B cell (primary cell): ENCODE data around the gene SIGLEC7. TPM values are rescaled to one million over a fixed set of nuclear protein-coding genes. Genes with fewer than 3 reads are reported as not detected.

Experiments
- ATAC-seq: fragments of 200-7000 bp; cut with Tn5 transposase; one replicate; pipeline ENCODE4 v1.10.0; 2021; ENCODE audit warnings: low read depth, mild to moderate bottlenecking, moderate number of reproducible peaks, moderate library complexity
- CTCF ChIA-PET: fragments of 350-600 bp; sonication (Branson Sonifier 250); formaldehyde crosslinking; loops from one replicate; lab custom pipeline; 2021; ENCODE audit warnings: antibody characterized with exemption, inconsistent platforms; lab: Charles Lee
- POLR2A ChIA-PET: fragments of 350-600 bp; sonication (Branson Sonifier 250); formaldehyde crosslinking; loops from one replicate; lab custom pipeline; 2021; ENCODE audit warnings: antibody characterized with exemption; lab: Charles Lee
- DNase-seq: peaks from one replicate; pipeline ENCODE4 v3.0.0; 2013
- H2AFZ ChIP-seq: 2 replicates; pipeline ENCODE4 v1.6.1; 2012; ENCODE audit warnings: mild to moderate bottlenecking, low read depth, low read length; ENCODE audit not compliant: insufficient read depth, poor library complexity, severe bottlenecking
- H3K27ac ChIP-seq, 2 donors: 1 replicate in 1 of 2; 2 replicates in 1 of 2; pipeline ENCODE4 v1.5.1; 2012 to 2013; ENCODE audit warnings: low read length in 2 of 2, mild to moderate bottlenecking in 2 of 2, moderate library complexity in 1 of 2
- H3K27me3 ChIP-seq, 4 experiments: fragments of 200-600 bp in 1 of 4; sonication (generic) in 1 of 4; replicated peaks in 1 of 4; 1 replicate in 2 of 4; 2 replicates in 2 of 4; pipeline versions ENCODE4 v1.6.1 to v1.7.0; 2013 to 2016; ENCODE audit warnings: low read length in 3 of 4, mild to moderate bottlenecking in 2 of 4, mixed read lengths in 1 of 4, moderate library complexity in 1 of 4; ENCODE audit not compliant: insufficient read depth in 4 of 4, control insufficient read depth in 3 of 4; ENCODE audit errors: control extremely low read depth in 1 of 4
- H3K36me3 ChIP-seq, 2 experiments: replicated peaks in 1 of 2; 1 replicate in 1 of 2; 2 replicates in 1 of 2; pipeline versions ENCODE4 v1.6.1 to v1.7.1; 2013; ENCODE audit warnings: low read length in 1 of 2; ENCODE audit not compliant: insufficient read depth in 2 of 2, control insufficient read depth in 1 of 2; ENCODE audit errors: control extremely low read depth in 1 of 2, extremely low read depth in 1 of 2
- H3K4me1 ChIP-seq, 2 donors: fragments of 200-600 bp in 1 of 2; sonication (generic) in 1 of 2; 1 replicate in 1 of 2; 2 replicates in 1 of 2; pipeline versions ENCODE4 v1.5.1 to v1.6.1; 2013 to 2017; ENCODE audit warnings: low read length in 2 of 2; ENCODE audit not compliant: control insufficient read depth in 2 of 2, insufficient read depth in 2 of 2
- H3K4me2 ChIP-seq: replicated peaks from 2 replicates; pipeline ENCODE3; 2012; ENCODE audit warnings: mild to moderate bottlenecking, low read depth, low read length; ENCODE audit not compliant: poor library complexity, severe bottlenecking
- H3K4me3 ChIP-seq, 5 experiments: fragments of 200-600 bp in 1 of 5; sonication (generic) in 1 of 5; 1 replicate in 3 of 5; 2 replicates in 2 of 5; pipeline versions ENCODE4 v1.5.1 to v1.7.0; 2011 to 2016; ENCODE audit warnings: low read length in 4 of 5, mild to moderate bottlenecking in 4 of 5, low read depth in 2 of 5, control low read depth in 1 of 5, moderate library complexity in 1 of 5; ENCODE audit not compliant: insufficient read depth in 1 of 5; ENCODE audit errors: control extremely low read depth in 1 of 5, extremely low read depth in 1 of 5
- H3K79me2 ChIP-seq: fragments of 200-600 bp; sonication (generic); one replicate; pipeline ENCODE4 v1.6.0; 2016; ENCODE audit warnings: low read length; ENCODE audit not compliant: control insufficient read depth, insufficient read depth
- H3K9ac ChIP-seq: fragments of 200-600 bp; sonication (generic); 2 replicates; pipeline ENCODE4 v1.6.1; 2017; ENCODE audit warnings: mild to moderate bottlenecking, low read length, moderate library complexity
- H3K9me3 ChIP-seq, 3 donors: one replicate each; pipeline versions ENCODE4 v1.6.1 to v1.7.1; 2013; ENCODE audit warnings: low read length in 2 of 3; ENCODE audit not compliant: control insufficient read depth in 2 of 3, insufficient read depth in 1 of 3; ENCODE audit errors: control extremely low read depth in 1 of 3
- H4K20me1 ChIP-seq: 2 replicates; pipeline ENCODE4 v1.6.0; 2012; ENCODE audit warnings: mild to moderate bottlenecking, low read length; ENCODE audit not compliant: insufficient read depth, control insufficient read depth, poor library complexity, severe bottlenecking
- H3K27ac Mint-ChIP-seq: one replicate; pipeline ENCODE4 v1.8.0; 2021; ENCODE audit warnings: mixed read lengths
- H3K27me3 Mint-ChIP-seq: one replicate; pipeline ENCODE4 v1.8.0; 2021; ENCODE audit warnings: mixed read lengths
- H3K4me1 Mint-ChIP-seq: one replicate; pipeline ENCODE4 v1.8.0; 2021; ENCODE audit warnings: mixed read lengths
- H3K4me3 Mint-ChIP-seq: one replicate; pipeline ENCODE4 v1.8.0; 2021; ENCODE audit warnings: mixed read lengths
- H3K9me3 Mint-ChIP-seq: one replicate; pipeline ENCODE4 v1.8.0; 2022; ENCODE audit warnings: mixed read lengths; ENCODE audit not compliant: insufficient read depth
- CTCF ChIP-seq: fragments of 200-600 bp; IDR thresholded peaks from one replicate; pipeline ENCODE4 v1.8.0; 2022; ENCODE audit warnings: antibody characterized with exemption, mild to moderate bottlenecking
- EZH2 ChIP-seq: IDR thresholded peaks from 2 replicates; pipeline ENCODE4 v1.6.1; 2012; ENCODE audit warnings: borderline replicate concordance, low read depth, mild to moderate bottlenecking, moderate library complexity, low read length; ENCODE audit not compliant: insufficient read depth, poor library complexity, severe bottlenecking
- WGBS: methylation state at CpG from one replicate; pipeline ENCODE4 v1.1.5; 2013; ENCODE audit warnings: missing lambda C conversion rate; ENCODE audit not compliant: insufficient coverage; 5-methylcytosine and 5-hydroxymethylcytosine counted together
- intact Hi-C: fragments of 100-400 bp; cut with micrococcal nuclease; formaldehyde crosslinking; loops from one replicate; pipeline ENCODE4 v1.10.0; 2022
- polyA plus RNA-seq: library from polyadenylated mRNA; depleted of rRNA; stranded (reverse); fragments of >200 nt; gene quantifications from 2 replicates; pipeline ENCODE4 v1.2.3, GENCODE V29; 2012
- total RNA-seq, 2 donors: library from RNA; stranded (reverse); fragments of 120-200 nt in 1 of 2; gene quantifications; 1 replicate in 1 of 2; 2 replicates in 1 of 2; pipeline versions ENCODE4 v1.2.3 to v1.2.4, GENCODE V29; 2013 to 2022

The SIGLEC7 gene
- total and polyA plus RNA-seq, 2 donors (not counting 1 experiment from before 2014, with no cell fraction given), result 0.52 TPM; not detected in 1

GRCh38 chr19:51114087-51114729 lies 27.9 kb upstream of the SIGLEC7 start:
- Histone ChIP-seq H3K4me1 (no peaks in the 10 kb centered on the region), H3K36me3 (no peaks in the 10 kb centered on the region), H4K20me1 (no peaks in the 10 kb centered on the region), H3K9me3 (no peaks in the 10 kb centered on the region), H3K4me2 (no peak overlapping the region), H3K9ac (no peak overlapping the region), H2AFZ (no peak overlapping the region), H3K4me3 (no peak overlapping the region), H3K79me2 (no peaks in the 10 kb centered on the region), H3K27ac (no peak overlapping the region), H3K27me3 (peaks cover 0 to 17% (median 7%) of the 10 kb centered on the region in 4 experiments)
- Mint-ChIP-seq H3K9me3 (no peaks in the 10 kb centered on the region), H3K4me1 (peaks cover 4% of the 10 kb centered on the region), H3K27ac (no peak overlapping the region), H3K27me3 (peaks cover 24% of the 10 kb centered on the region), H3K4me3 (no peak overlapping the region)
- CTCF ChIA-PET, result no interaction called here
- intact Hi-C loops, result no loop called here
- no peak for TF ChIP-seq EZH2
- ATAC-seq, result no peak
- DNase-seq, result no peak
- POLR2A ChIA-PET, result no interaction called here
- WGBS, result 94% methylated on average over 3 of the region's 6 CpGs

- H2AFZ ChIP-seq, result no peak overlapping the region
- POLR2A ChIA-PET, result no interaction called here
- WGBS, result 78% methylated on average over 3 of the region's 6 CpGs
- Mint-ChIP-seq H3K27me3 (peaks cover 31% of the 10 kb centered on the region), H3K9me3 (no peaks in the 10 kb centered on the region), H3K27ac (no peak overlapping the region), H3K4me1 (no peaks in the 10 kb centered on the region), H3K4me3 (no peak overlapping the region)
- CTCF ChIA-PET, result no interaction called here
- TF ChIP-seq EZH2 (no peak), CTCF (no peak)
- H3K36me3 ChIP-seq, result no peaks in the 10 kb centered on the region
- H3K9me3 ChIP-seq, result no peaks in the 10 kb centered on the region
- H3K27me3 ChIP-seq, result peaks cover 0 to 17% (median 7%) of the 10 kb centered on the region in 4 experiments
- H3K79me2 ChIP-seq, result no peaks in the 10 kb centered on the region
- no peak overlapping the region for H3K4me3 ChIP-seq
- H3K4me1 ChIP-seq, result no peaks in the 10 kb centered on the region
- intact Hi-C loops, result no loop called here
- H3K9ac ChIP-seq, result no peak overlapping the region
- ATAC-seq (no peak), DNase-seq (no peak)
- H4K20me1 ChIP-seq, result no peaks in the 10 kb centered on the region
- no peak overlapping the region for H3K27ac ChIP-seq
- H3K4me2 ChIP-seq, result no peak overlapping the region
These were observed 25.3 kb upstream of the SIGLEC7 start for GRCh38 chr19:51116736-51117286.
